Adipose tissue (tissue), 3 donors: ENCODE results near the gene FAM167B. TPM values are rescaled to one million over a fixed set of nuclear protein-coding genes. Genes with fewer than 3 reads are reported as not detected.

Experiments used
- H3K27ac ChIP-seq: one replicate; pipeline ENCODE4 v1.5.1; 2013; ENCODE audit warnings: low read depth, low read length
- WGBS, 3 donors: extraction: QIAGEN DNeasy Blood & Tissue Kit; methylation state at CpG; one replicate each; pipeline ENCODE4 v1.1.7; 2013; 5-methylcytosine and 5-hydroxymethylcytosine counted together
- polyA plus RNA-seq, 3 donors: library from polyadenylated mRNA; stranded (reverse); fragments of 200-250 nt; gene quantifications; one replicate each; pipeline ENCODE4 v1.2.3, GENCODE V29; 2013
- donor health status: healthy with polysubstance abuse.
- donor health status: Bipolar disorder and iron deficiency.
- donor health status: healthy.

Gene FAM167B
- polyA plus RNA-seq, 3 donors: 3.1 to 23.5 (median 12.3) TPM

DNA sequence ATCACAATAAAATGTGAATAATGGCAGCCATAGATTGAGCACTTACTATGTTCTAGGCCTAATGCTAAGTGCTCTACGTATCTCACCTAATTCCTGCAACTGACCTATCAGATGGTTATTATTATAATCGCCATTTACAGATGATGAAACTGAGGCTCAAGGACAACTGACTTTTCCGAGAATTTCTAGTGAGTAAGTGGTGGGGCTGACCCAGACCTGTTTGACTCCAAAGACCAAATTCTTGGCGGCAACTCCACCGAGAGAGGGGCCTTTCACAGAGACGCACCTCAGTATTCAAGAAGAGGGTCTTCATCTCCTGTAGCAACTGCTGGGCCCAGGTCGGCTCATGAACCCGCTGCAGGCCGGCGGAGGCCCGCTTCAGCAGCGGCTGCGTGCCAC lies 25.4 kb upstream of the FAM167B start:
- 7 to 12% (median 8%) methylated on average over 13 of the region's 13 CpGs for WGBS, 3 donors
- H3K27ac ChIP-seq: peak overlapping the region; percentile 45

- H3K27ac ChIP-seq: peak within 1 kb of the TSS; percentile 71
- WGBS, 3 donors: 0 to 1% (median 1%) methylated on average over 43 to 46 of the region's 46 CpGs
Measured at GRCh38 chr1:32221980-32222755, 24.9 kb upstream of the FAM167B start, which contains the start of the genes EIF3I and TMEM234. TSS of gene EIF3I (plus strand) at chr1:32222407. CDS start at chr1:32222442, 35 bp downstream. TSS of gene TMEM234 (minus strand) at chr1:32222353. CDS start at chr1:32222322, 31 bp downstream.

DNA sequence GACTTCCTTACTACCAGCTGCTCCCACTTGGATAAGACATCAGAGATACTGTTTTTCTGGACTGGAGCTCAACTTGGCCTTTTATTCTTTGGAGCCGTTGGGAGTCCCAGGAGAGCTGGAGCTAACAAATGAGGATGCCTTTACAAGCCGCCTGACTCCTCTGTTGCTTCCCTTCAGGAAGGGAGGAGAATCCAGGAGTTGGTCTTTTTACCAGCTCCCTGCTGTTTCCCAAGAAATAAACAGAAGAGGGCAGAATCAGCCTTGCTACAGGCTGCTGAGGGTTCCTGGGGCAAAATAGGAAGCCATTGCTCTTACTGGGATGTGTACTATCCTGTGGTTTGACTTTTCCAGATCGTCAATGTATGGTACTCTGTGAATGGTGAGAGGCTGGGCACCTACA lies 23.3 kb upstream of the FAM167B start:
- H3K27ac ChIP-seq: peak overlapping the region; percentile 51
- WGBS, 3 donors: 54 to 72% (median 59%) methylated on average over 3 of the region's 3 CpGs

- 81 to 89% (median 83%) methylated on average over 4 of the region's 4 CpGs for WGBS, 3 donors
- no peak overlapping the region for H3K27ac ChIP-seq
Measured at GRCh38 chr1:32224285-32224684, 22.7 kb upstream of the FAM167B start.

- no peak overlapping the region for H3K27ac ChIP-seq
- WGBS, 3 donors: 72 to 85% (median 81%) methylated on average over 3 of the region's 3 CpGs
Measured at GRCh38 chr1:32228771-32229170, 18.3 kb upstream of the FAM167B start.

- 83% methylated on average over 5 of the region's 5 CpGs for WGBS, 3 donors
- no peak overlapping the region for H3K27ac ChIP-seq
Measured at GRCh38 chr1:32231843-32232432, 15.1 kb upstream of the FAM167B start.

- WGBS, 3 donors: 84 to 89% (median 85%) methylated on average over 8 of the region's 8 CpGs
Measured at GRCh38 chr1:32232558-32233304, 14.3 kb upstream of the FAM167B start.

DNA sequence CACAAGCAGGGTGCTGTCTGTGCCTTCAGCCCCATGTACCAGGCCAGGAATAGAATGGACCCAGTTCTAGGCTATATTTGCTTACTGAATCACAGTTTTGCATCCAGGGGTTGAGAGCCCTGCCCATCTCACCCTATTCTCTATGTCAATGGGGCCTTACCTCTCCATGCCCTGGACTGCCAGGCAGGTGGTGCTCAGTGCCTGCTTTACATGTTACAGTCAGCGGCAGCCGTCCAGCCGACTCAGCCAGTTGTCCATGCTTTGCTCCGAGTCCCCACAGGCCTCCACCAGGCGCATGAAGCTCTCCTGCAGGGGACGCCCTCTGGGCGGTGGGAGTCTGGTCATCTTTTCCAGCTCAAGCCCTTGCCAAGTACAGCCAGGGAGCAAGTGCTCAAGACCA lies 12.2 kb upstream of the FAM167B start:
- WGBS, 3 donors: 86% methylated on average over 7 of the region's 7 CpGs
- H3K27ac ChIP-seq: no peak overlapping the region

More at GRCh38 chr1:32232558-32233304, 14.3 kb upstream of the FAM167B start:
- no peak overlapping the region for H3K27ac ChIP-seq

DNA sequence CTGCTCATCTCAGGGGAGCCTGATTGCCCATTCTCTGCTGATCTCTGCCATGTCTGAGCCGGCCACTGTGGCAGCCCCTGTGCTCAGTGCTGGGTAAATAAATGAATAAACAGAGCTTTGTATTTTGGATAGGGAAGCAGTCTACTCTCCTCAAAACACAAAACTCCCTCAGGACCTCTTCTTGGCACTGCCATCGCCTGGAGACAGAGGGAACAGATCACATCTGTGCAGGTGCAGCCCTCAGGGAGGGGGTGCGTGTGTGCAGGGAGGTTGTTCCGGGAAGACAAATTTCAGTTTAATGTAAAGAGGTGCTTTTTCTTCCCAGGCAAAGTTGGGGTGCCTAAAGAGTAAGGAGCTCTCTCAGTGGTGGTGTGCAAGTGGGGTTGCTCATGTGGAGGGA lies 7.7 kb upstream of the FAM167B start:
- no peak overlapping the region for H3K27ac ChIP-seq
- 16 to 77% (median 68%) methylated on average over 4 of the region's 4 CpGs for WGBS, 3 donors

- WGBS, 3 donors: 33 to 86% (median 72%) methylated on average over 19 to 20 of the region's 20 CpGs
- H3K27ac ChIP-seq: no peak overlapping the region
Measured at GRCh38 chr1:32239790-32240139, 7.3 kb upstream of the FAM167B start.

- WGBS, 3 donors: 1 to 6% (median 6%) methylated on average over 62 of the region's 62 CpGs
- H3K27ac ChIP-seq: no peak overlapping the region
Measured at GRCh38 chr1:32240140-32240951, 6.7 kb upstream of the FAM167B start.

DNA sequence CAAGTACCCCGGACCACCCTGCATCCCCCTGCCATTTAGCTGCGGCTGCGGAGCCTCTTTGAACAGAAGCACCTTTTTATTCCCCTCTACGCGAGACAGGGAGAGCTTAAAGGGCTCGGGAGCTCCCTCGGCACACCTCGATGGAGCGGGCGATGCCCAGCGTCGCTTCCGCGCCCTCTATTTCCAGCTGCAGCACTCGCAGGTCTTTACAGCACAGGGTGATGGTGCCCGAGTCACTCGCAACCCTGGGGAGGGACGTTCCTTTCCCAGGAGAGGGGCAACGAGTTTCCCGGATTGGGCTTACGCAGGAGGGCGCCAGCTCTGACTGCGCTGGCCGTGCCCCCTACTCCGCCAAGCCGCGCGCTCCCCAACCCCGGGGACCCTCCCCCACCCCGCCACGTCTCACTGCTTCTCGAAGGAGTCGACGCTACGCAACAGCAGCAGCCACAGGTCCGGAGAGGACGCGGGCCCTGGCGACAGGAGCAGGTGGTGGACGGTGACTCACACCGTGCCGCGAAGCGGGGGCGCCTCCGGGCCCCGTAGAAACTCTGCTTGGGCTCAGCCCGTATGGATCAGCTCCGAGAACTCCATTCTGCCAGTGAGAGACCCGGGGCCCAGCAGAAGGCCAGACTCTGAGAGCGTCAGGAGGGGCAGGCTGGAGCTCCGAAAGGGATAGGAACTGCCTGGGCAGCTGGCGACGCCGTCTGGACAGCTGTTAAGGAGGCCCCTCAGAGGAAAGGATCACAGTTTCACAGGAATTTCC lies 5.8 kb upstream of the FAM167B start:
- WGBS, 3 donors: 0 to 1% (median 0%) methylated on average over 54 to 55 of the region's 55 CpGs
- H3K27ac ChIP-seq: no peak overlapping the region

- no peak overlapping the region for H3K27ac ChIP-seq
- 24 to 44% (median 28%) methylated on average over 7 of the region's 7 CpGs for WGBS, 3 donors
Measured at GRCh38 chr1:32242341-32242851, 4.6 kb upstream of the FAM167B start.

DNA sequence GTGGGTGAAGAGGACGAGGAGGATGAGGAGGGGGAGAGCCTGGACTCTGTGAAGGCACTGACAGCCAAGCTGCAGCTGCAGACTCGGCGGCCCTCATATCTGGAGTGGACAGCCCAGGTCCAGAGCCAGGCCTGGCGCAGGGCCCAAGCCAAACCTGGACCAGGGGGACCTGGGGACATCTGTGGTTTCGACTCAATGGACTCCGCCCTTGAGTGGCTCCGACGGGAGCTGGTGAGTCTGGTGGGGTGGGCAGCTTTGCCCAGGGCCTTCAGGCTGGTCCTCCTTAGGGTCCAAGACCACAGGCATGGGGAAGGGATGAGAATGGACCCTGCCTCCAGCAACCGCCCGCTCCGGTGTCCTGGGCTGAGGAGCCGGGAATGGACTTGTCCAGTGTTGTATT lies 430 bp downstream of the FAM167B start:
- H3K27ac ChIP-seq: peak overlapping the region; percentile 48
- WGBS, 3 donors: 70 to 74% (median 74%) methylated on average over 12 of the region's 12 CpGs

GRCh38 chr1:32247983-32248889 lies 1.2 kb downstream of the FAM167B start:
- 9 to 12% (median 10%) methylated on average over 31 of the region's 31 CpGs for WGBS, 3 donors
- H3K27ac ChIP-seq: no peak overlapping the region

DNA sequence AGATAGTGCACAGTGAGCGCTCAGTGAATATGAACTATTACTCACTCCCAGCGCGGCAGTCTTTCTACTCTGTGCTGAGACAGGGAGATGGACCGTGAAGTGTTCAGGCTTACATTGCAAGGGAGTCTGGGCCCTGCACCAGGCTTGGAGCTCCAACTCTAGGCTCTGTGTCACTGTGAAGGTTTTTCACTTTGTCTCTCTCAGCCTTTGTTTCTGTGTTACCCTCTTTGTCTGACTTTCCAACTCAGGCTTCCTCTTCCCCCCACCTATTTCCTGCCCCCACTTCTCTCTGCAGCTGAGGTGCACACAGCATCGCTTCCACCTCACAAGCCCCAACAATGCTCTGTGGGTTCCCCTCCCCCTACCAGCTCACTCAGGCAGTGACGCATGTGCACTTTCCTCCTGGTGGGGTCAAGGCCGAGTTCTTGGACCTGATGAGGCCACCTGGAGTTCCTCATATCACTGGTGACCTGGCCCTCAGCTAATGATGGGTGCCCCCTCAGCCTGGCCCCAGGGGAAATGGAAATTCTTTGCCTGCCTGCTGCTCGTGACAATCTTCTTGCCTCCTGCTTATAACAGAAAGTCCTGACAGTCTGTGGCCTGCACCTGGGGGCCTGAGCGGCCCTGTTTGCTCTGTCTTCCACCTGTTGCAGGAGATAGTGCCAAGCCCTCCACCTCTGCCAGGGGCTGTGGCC lies 3.0 kb downstream of the FAM167B start:
- no peak overlapping the region for H3K27ac ChIP-seq

More for the DNA sequence above, 3.0 kb downstream of the FAM167B start:
- 38 to 53% (median 42%) methylated on average over 9 of the region's 9 CpGs for WGBS, 3 donors
